Mucosa of stomach (tissue), 1 donor: ENCODE results near the gene NPHP4.

Experiments used
- H3K27me3 ChIP-seq: one replicate; pipeline ENCODE4 v1.7.0; 2013; ENCODE audit warnings: mild to moderate bottlenecking, low read length; ENCODE audit not compliant: control insufficient read depth, insufficient read depth
- H3K36me3 ChIP-seq: one replicate; pipeline ENCODE4 v1.7.0; 2013; ENCODE audit warnings: low read length; ENCODE audit not compliant: control insufficient read depth, insufficient read depth
- H3K4me1 ChIP-seq: one replicate; pipeline ENCODE4 v1.7.0; 2013; ENCODE audit warnings: mild to moderate bottlenecking, low read length; ENCODE audit not compliant: control insufficient read depth, insufficient read depth
- H3K4me3 ChIP-seq: one replicate; pipeline ENCODE4 v1.7.0; 2013; ENCODE audit warnings: low read length
- H3K9ac ChIP-seq: one replicate; pipeline ENCODE4 v1.7.0; 2013; ENCODE audit warnings: mild to moderate bottlenecking, low read length, moderate library complexity
- H3K9me3 ChIP-seq: one replicate; pipeline ENCODE4 v1.7.0; 2013; ENCODE audit warnings: mild to moderate bottlenecking, low read length, moderate library complexity; ENCODE audit not compliant: control insufficient read depth
- donor health status: Pancreatic carcinoma.

The NPHP4 gene

DNA sequence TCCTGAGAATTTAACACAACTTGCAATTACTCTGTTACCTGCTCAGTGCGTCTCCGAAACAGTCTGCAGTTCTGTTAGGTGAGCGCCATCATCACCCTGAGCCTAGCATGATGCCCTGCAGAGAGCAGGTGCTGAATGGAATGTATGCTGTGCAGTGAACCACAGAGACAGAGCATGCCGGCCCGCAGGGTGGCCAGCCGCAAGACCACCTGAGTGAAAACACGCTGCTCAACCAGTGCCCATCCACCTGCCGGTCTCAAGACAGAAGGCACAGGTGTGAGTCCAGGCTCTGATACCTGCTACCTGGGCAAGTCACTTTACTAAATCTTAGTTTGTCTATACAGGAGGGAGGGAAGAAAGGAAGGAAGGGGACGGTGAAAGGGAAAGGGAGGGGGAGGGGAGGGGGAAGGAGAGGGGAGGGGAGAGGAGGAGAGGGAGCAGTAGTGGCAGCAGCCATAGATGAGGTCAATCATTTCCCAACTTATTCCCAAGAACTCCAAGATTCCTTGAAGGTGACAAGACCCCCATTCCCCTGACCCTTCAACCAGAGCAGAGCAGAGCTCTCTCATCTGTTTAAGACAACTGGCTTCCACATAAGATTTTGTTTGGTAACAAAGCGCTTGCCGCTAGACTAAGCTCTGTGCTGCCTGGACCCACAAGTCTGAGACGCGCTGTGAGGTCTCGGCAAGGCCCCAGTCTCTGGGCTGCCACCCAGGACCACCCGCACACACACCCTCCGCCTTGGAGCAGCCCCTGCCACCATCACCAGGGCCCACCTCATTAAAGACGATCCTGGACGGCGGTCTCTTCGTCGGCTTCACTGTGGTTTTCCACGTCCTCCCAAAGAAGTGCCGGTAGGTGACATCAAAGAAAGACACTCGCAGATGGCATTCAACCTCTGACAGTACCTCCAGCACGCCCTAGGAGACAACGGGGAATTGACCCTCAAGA is 14.5 kb downstream of the NPHP4 start:
- Histone ChIP-seq H3K4me1 (no peaks in the 10 kb centered on the region), H3K9me3 (no peaks in the 10 kb centered on the region), H3K27me3 (no peaks in the 10 kb centered on the region), H3K36me3 (no peaks in the 10 kb centered on the region), H3K4me3 (no peak overlapping the region), H3K9ac (no peak overlapping the region)

- Histone ChIP-seq H3K4me3 (no peak overlapping the region), H3K4me1 (no peaks in the 10 kb centered on the region), H3K27me3 (no peaks in the 10 kb centered on the region), H3K36me3 (no peaks in the 10 kb centered on the region), H3K9me3 (no peaks in the 10 kb centered on the region), H3K9ac (no peak overlapping the region)
Measured at GRCh38 chr1:5976726-5977493, 15.3 kb downstream of the NPHP4 start.

DNA sequence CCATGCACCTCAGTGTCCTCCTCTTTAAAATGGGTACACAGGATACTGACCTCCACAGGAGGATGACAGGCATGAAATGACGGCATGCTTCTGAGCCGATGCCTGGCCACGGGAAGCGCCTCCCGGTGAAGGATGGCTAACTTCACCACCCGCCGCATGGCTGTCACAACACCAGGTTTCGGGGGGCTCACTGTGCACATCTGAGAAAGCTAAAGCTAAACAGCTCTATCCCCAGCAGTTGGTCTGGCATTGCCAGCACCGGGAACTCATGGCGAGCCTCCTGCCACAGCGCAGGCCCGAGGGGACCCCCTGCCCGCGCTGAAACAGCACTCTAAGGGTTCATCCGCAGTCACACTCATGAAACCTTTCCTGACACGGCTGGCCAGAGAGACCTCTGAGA is 16.0 kb downstream of the NPHP4 start:
- H3K4me3 ChIP-seq, result no peak overlapping the region
- no peak overlapping the region for H3K9ac ChIP-seq
- H3K4me1 ChIP-seq, result no peaks in the 10 kb centered on the region
- no peaks in the 10 kb centered on the region for H3K36me3 ChIP-seq
- H3K9me3 ChIP-seq, result no peaks in the 10 kb centered on the region
- no peaks in the 10 kb centered on the region for H3K27me3 ChIP-seq

DNA sequence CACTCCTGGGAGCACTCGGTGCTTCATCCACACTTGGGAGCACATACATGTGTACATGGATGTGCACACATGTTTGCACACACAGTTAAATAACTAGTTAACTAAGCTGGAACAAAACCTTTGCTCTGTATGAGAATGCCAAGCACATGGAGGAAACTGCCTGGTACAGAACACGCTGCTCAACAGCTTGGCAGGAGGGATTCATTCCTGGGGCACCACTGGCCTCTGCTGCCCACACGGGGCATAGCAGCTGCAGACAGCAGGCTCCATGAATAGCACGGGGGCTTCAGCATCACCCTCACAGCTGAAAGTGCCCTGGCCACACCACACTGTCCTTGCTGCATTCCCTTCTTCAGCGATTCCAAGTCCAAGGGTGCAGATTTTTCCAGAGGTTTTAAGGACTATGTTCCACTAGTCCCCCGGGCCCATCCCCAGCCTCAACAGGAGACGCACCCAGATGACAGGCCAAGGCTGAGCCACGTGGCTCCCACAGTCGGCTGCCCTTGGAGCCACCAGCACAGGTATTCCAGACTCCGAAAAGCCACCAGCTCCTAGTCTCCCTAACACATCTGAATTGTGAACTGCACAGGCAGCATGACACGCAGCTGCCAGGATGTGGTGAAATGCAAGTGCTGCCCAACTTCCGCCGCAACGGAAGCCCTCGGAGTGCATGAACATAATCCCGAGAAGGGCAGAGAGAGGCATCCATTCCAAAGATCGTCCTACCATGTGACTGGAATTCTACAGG is 16.9 kb downstream of the NPHP4 start:
- H3K27me3 ChIP-seq, result no peaks in the 10 kb centered on the region

DNA sequence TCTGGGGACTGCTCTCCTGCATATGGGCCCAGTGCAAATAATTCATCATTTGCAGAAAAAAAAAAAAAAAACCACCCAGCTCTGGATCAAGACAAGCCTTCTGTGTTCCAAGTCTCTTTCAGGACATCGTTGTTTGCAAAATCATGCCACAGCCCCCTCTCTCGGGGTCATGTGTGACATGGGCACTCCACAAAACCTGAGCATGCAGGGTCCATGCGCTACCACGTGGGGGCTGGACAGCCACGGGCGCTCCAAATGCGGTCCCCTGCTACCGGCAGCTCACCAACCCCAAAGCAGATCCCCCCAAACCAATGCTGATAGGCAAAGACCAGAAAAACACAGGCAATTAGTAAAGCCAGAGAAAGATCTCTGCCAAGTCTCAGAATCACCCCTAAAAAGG is 17.6 kb downstream of the NPHP4 start:
- Histone ChIP-seq H3K9ac (no peak overlapping the region), H3K9me3 (no peaks in the 10 kb centered on the region), H3K4me1 (no peaks in the 10 kb centered on the region), H3K36me3 (no peaks in the 10 kb centered on the region), H3K4me3 (no peak overlapping the region), H3K27me3 (no peaks in the 10 kb centered on the region)

More for the DNA sequence above, 16.9 kb downstream of the NPHP4 start:
- no peaks in the 10 kb centered on the region for H3K4me1 ChIP-seq
- no peaks in the 10 kb centered on the region for H3K36me3 ChIP-seq
- no peak overlapping the region for H3K4me3 ChIP-seq
- H3K9ac ChIP-seq, result no peak overlapping the region
- no peaks in the 10 kb centered on the region for H3K9me3 ChIP-seq

GRCh38 chr1:5973771-5974170 is 18.5 kb downstream of the NPHP4 start:
- H3K9ac ChIP-seq, result no peak overlapping the region
- H3K27me3 ChIP-seq, result no peaks in the 10 kb centered on the region
- no peaks in the 10 kb centered on the region for H3K9me3 ChIP-seq
- no peaks in the 10 kb centered on the region for H3K4me1 ChIP-seq
- H3K4me3 ChIP-seq, result no peak overlapping the region
- H3K36me3 ChIP-seq, result no peaks in the 10 kb centered on the region

DNA sequence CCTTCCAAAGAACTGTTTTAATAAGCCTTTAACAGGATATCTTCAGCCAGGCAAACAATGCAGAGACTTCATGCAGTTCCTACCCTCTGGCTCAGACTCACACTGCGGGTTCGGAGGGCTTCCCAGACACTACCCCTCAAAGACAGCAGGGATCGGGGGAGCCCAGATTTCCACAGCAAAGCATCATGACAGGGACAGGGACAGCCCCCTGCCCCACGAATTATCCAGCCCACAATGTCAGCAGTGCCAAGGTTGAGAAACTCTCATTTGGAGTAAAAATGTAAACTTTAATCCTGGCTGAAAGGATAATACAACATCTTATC is 20.1 kb downstream of the NPHP4 start:
- H3K4me1 ChIP-seq, result no peaks in the 10 kb centered on the region
- no peaks in the 10 kb centered on the region for H3K27me3 ChIP-seq
- no peak overlapping the region for H3K4me3 ChIP-seq
- no peaks in the 10 kb centered on the region for H3K36me3 ChIP-seq
- H3K9me3 ChIP-seq, result no peaks in the 10 kb centered on the region
- no peak overlapping the region for H3K9ac ChIP-seq

DNA sequence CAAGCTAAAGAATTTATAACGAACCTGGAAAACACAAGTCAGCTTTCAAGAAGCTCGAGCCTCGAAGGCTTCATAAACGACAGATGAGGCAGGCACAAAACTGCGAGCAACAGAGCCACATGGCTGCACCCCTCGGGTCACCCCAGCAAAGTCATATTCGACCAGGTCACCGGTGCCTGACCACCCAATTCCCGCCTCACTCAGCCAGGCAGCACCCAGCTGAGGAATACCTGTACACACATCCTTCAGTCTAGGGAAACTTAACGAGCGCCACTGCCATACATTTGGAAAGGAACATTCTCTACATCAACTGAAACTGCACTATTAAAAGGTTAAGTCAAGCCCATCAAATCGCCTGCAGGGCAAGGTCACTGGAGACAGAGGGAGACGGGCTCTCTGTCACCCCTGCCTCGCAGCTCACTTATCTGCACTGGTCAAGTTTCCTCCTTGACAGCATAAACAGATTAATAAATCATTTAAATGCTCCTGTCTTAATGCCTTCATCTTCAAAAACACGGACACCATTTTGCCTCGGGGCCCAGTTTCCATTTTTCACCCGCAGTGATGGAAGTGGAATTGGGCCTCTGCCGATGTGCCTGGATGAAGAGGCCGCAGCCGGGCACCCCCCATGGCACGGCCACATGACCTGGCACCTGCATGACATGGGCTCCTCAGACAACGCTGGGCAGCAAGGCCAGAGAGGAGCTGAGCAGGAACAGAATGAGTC is 20.6 kb downstream of the NPHP4 start:
- no peaks in the 10 kb centered on the region for H3K27me3 ChIP-seq
- no peaks in the 10 kb centered on the region for H3K4me1 ChIP-seq
- no peaks in the 10 kb centered on the region for H3K9me3 ChIP-seq
- H3K36me3 ChIP-seq, result no peaks in the 10 kb centered on the region
- no peak overlapping the region for H3K4me3 ChIP-seq
- H3K9ac ChIP-seq, result no peak overlapping the region

DNA sequence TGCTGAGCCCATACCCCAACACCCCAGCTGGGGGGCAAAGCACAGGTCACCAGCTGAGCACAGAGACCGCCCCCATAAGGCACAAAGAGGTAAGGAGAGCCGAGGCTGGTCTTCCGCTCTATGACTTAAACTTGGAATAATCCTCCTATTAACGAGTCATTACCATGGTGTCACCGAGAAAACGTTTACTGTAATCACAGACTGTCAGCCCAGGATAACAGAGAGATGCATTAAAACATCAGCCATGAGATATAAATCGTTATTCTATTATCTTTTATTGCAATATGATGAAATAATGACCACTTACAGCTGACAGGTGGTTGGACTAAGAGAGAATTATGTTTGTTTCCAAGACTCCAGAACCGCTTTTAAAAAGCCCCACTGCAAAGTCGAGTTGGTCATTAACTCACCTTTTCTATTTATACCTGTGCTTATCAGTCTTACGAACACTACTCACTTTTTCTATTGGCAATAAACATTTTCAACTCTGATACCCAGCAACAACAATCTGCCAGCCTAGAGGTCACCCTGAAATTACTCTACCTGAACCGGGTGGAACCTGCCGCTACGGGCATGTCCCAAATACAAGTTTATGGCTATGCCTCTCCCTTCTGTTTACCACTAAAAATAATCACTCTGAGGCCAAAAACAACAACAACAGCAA is 21.5 kb downstream of the NPHP4 start:
- no peaks in the 10 kb centered on the region for H3K36me3 ChIP-seq
- no peak overlapping the region for H3K9ac ChIP-seq
- no peaks in the 10 kb centered on the region for H3K9me3 ChIP-seq
- H3K4me3 ChIP-seq, result no peak overlapping the region
- H3K27me3 ChIP-seq, result no peaks in the 10 kb centered on the region
- no peaks in the 10 kb centered on the region for H3K4me1 ChIP-seq

- Histone ChIP-seq H3K4me3 (no peak overlapping the region), H3K27me3 (no peaks in the 10 kb centered on the region), H3K9ac (no peak overlapping the region), H3K4me1 (no peaks in the 10 kb centered on the region), H3K36me3 (no peaks in the 10 kb centered on the region), H3K9me3 (no peaks in the 10 kb centered on the region)
Measured at GRCh38 chr1:5969168-5969567, 23.1 kb downstream of the NPHP4 start.

DNA sequence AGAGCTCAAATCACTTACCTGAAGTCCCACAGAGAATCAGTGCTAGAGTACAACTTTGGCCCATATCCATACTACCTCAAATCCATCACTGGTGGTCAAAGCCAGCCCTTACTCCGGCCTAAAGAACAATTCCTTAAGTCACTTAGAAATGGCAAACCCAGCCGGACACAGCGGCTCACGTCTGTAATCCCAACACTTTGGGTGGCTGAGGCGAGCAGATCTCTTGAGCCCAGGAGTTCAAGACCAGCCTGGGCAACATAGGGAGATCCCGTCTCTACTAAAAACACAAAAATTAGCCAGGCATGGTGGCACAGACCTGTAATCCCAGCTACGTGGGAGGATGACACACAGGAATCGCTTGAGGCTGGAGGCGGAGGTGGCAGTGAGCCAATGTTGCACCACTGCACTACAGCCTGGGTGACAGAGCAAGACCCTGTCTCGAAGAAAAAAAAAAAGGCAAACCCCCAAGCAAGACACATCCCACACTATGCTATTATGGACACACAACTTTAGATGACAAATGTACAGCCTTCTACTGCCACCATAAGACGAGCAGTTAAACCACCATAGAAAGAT is 24.0 kb downstream of the NPHP4 start:
- Histone ChIP-seq H3K4me3 (no peak overlapping the region), H3K4me1 (no peaks in the 10 kb centered on the region), H3K9me3 (no peaks in the 10 kb centered on the region), H3K36me3 (no peaks in the 10 kb centered on the region), H3K27me3 (no peaks in the 10 kb centered on the region), H3K9ac (no peak overlapping the region)
